Umbilical cord (tissue), 2 donors: Measurements from ENCODE around the gene KIF3B. TPM values are rescaled to one million over a fixed set of nuclear protein-coding genes. Genes with fewer than 3 reads are reported as not detected.
A peak's percentile ranks its signal among the peaks of the same experiment; 100 is the strongest.
"Not testable (repeated sequence)": the region's sequence is repeated elsewhere in the genome, so short reads cannot be mapped to it uniquely, and the experiment has no call there.

ENCODE experiments used
- DNase-seq: peaks from one replicate; pipeline ENCODE4 v3.0.0-alpha.2; 2015; ENCODE audit warnings: low spot score
- total RNA-seq: library from RNA; depleted of rRNA; stranded (reverse); fragments of >200 nt; gene quantifications from one replicate; pipeline ENCODE4 v1.2.3, GENCODE V29; 2014; ENCODE audit warnings: low replicate concordance; ENCODE audit not compliant: insufficient read depth

KIF3B gene
- total RNA-seq, 1 donor from 2014 or later = 20.0 TPM

DNA sequence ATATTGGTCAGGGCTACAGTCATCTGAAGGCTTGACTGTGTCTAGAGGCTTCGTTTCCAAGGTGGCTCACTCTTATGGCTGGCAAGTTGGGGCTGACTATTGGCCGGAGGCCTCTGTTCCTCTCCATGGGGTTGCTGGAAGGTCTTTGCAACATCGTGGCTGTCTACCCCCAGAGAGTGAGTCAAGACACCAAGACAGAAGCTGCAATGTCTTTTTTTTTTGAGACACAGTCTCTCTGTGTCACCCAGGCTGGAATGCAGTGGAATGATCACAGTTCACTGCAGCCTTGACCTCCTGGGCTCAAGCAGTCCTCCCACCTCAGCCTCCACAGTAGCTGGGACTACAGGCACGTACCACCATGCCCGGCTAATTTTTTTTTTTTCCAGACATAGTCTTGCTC is 29.4 kb upstream of the KIF3B start:
- DNase-seq = no peak

GRCh38 chr20:32249030-32249738 is 28.3 kb upstream of the KIF3B start:
- no peak for DNase-seq

- no peak for DNase-seq
These were observed 26.0 kb upstream of the KIF3B start for GRCh38 chr20:32251470-32251869.

- DNase-seq = no peak
These were observed 25.3 kb upstream of the KIF3B start for GRCh38 chr20:32252189-32252588.

- DNase-seq = not testable (repeated sequence)
These were observed 16.5 kb upstream of the KIF3B start for GRCh38 chr20:32260973-32261372.

DNA sequence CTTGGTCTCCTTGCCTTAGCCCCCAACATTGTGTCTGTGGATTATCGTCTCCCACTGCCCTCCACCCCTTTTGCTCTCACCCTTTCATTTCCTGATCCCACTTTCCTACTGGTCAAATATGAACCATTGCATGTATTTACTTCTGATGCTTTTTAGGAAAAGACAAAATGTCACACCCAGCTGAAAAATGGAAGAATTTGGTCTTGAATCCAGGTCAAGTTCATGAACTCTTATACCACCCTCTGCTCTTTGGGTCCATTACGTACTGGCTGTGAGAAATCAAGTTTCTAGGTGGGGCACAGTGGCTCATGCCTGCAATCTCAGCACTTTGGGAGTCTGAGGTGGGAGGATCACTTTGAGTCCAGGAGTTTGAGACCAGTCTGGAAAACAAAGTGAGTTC is 15.8 kb upstream of the KIF3B start:
- DNase-seq = no peak

- DNase-seq = no peak
These were observed 14.0 kb upstream of the KIF3B start for GRCh38 chr20:32263398-32263954.

- DNase-seq = no peak
These were observed 5.8 kb upstream of the KIF3B start for GRCh38 chr20:32271620-32272019.

DNA sequence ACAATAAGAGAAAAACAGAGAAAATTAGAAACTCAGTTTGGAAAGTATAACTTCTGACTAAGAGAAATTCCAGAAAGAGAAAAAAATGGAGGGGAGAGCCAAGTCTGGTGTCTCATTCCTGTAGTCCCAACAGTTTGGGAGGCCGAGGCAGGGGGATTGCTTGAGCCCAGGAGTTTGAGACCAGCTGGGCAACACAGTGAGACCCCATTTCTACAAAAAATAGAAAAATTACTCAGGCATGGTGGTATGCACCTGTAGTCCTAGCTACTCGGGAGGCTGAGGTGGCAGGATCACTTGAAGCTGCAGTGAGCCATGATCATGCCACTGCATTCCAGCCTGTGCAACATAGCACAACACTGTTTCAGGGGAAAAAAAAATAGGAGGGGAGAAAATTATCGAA is 3.1 kb upstream of the KIF3B start:
- DNase-seq = no peak

GRCh38 chr20:32275163-32275562 is 2.3 kb upstream of the KIF3B start:
- not testable (repeated sequence) for DNase-seq

DNA sequence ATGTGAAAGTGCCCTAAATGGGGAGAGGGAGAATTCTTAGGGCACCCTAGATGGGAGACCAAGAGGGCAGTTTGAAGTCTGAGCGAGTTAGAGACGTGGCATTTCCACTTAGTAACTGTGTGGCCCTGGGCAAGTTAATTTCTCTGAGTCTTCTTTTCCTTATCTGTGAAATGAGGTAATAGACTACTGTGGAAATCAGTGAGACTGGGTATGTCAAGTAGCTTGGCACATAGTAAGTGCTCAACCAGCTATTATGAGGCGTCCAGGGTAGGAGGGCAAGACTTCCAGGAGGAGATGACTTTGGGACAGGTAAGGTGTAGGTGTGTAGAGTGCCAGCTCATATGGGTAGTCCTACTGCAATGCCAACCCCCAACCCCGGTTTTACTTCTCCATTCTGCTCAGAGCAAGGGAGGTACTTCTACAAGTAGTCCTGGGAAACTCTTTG is 770 bp downstream of the KIF3B start:
- no peak for DNase-seq

- DNase-seq = no peak
These were observed 4.3 kb downstream of the KIF3B start for GRCh38 chr20:32281711-32282110.

GRCh38 chr20:32282461-32282860 is 5.0 kb downstream of the KIF3B start:
- DNase-seq = no peak

GRCh38 chr20:32285082-32285620 is 7.7 kb downstream of the KIF3B start:
- DNase-seq = no peak

- DNase-seq = peak; percentile 72
These were observed 8.3 kb downstream of the KIF3B start for GRCh38 chr20:32285621-32286371.

- DNase-seq = no peak
These were observed 9.8 kb downstream of the KIF3B start for GRCh38 chr20:32287231-32287638.

DNA sequence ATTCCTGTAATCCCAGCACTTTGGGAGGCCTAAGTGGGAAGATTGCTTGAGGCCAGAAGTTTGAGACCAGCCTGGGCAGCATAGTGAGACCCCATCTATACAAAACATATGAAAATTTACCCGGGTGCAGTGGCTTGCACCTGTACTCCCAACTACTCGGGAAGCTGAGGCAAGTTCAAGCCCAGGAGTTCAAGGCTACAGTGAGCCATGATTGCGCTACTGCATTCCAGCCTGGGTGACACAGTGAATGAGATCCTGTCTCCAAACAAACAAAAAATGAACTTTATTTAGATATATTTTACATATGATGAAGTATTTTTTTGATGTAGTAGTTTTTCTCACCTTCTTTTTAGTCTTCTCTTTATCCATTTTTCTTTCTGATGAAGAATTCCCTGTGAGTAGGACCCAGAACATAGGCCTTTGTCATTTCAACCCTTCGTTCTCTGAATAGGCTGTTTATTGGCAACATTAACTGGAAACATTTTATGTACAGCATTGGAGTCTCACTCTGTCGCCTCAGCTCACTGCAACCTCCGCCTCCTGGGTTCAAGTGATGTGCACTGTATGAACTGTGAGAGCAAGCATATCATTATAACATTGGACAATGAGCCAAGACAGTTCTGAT is 10.9 kb downstream of the KIF3B start:
- no peak for DNase-seq

DNA sequence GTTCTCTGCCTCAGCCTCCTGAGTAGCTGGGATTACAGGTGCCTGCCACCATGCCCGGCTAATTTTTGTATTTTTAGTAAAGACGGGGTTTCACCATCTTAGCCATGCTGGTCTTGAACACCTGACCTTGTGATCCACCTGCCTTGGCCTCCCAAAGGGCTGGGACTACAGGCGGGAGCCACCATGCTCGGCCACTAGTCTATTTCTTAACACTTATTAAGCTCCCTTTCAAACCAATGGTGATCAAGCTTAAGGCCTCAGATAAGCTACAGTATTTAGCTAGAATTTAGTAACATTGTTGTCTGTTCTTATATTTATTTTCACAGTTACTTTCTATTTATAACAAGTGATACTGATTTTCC is 11.8 kb downstream of the KIF3B start:
- DNase-seq = not testable (repeated sequence)

- no peak for DNase-seq
These were observed 12.4 kb downstream of the KIF3B start for GRCh38 chr20:32289661-32290431.

GRCh38 chr20:32291166-32291565 is 13.7 kb downstream of the KIF3B start:
- no peak for DNase-seq

- DNase-seq = no peak
These were observed 15.1 kb downstream of the KIF3B start for GRCh38 chr20:32292548-32292947.
